Nephron (organoid): ENCODE measurements around the gene AGPS.

Experiments
- H3K27ac Mint-ChIP-seq, 3 experiments: 2 replicates each; pipeline ENCODE4 v1.8.0; 2020; ENCODE audit warnings: mixed read lengths in 3 of 3, mild to moderate bottlenecking in 2 of 3, moderate library complexity in 1 of 3
- H3K27me3 Mint-ChIP-seq: 2 replicates; pipeline ENCODE4 v1.8.0; 2021; ENCODE audit warnings: low read depth, mild to moderate bottlenecking, moderate library complexity, mixed read lengths
- H3K36me3 Mint-ChIP-seq: 2 replicates; pipeline ENCODE4 v1.8.0; 2020; ENCODE audit warnings: low read depth, mixed read lengths
- H3K4me1 Mint-ChIP-seq: 2 replicates; pipeline ENCODE4 v1.8.0; 2020; ENCODE audit warnings: mixed read lengths
- H3K4me3 Mint-ChIP-seq, 3 experiments: 2 replicates each; pipeline ENCODE4 v1.8.0; 2020; ENCODE audit warnings: mild to moderate bottlenecking in 3 of 3, mixed read lengths in 3 of 3, moderate library complexity in 2 of 3
- H3K9me3 Mint-ChIP-seq: 2 replicates; pipeline ENCODE4 v1.8.0; 2020; ENCODE audit warnings: mixed read lengths
- TF ChIP-seq, protein P1 (sequence below), 3 experiments: fragments of 200-600 bp; sonication (generic); IDR thresholded peaks; one replicate each; pipeline ENCODE4 v1.5.0; 2021; ENCODE audit warnings: antibody characterized with exemption in 3 of 3; ENCODE audit not compliant: unreplicated experiment in 3 of 3

AGPS gene

DNA sequence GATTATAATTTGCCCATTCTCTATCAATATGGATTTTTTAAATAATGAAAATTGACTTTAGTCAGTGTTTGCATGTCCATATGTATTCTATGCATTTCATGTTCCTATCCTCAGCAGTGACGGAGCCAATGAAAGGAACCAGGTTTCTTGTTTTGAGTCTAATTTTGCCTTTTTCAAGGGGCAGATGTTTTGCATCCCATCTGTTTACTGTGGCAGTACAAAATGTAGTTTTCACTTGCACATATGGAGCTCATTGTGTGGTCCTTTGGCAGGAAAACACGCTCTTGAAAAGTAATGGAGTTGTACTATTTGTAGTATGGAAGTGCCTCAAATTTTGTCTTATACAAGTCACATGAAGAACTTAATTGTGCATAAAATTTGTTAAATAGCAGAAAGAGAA lies 127.8 kb downstream of the AGPS start:
- Mint-ChIP-seq H3K9me3 (no peaks in the 10 kb centered on the region), H3K27me3 (no peaks in the 10 kb centered on the region), H3K4me3 (no peak overlapping the region), H3K27ac (peak overlapping the region; percentile 56 to 92 (median 86)), H3K4me1 (peaks cover 16% of the 10 kb centered on the region), H3K36me3 (peaks cover 33% of the 10 kb centered on the region)
- TF ChIP-seq, protein P1, sequence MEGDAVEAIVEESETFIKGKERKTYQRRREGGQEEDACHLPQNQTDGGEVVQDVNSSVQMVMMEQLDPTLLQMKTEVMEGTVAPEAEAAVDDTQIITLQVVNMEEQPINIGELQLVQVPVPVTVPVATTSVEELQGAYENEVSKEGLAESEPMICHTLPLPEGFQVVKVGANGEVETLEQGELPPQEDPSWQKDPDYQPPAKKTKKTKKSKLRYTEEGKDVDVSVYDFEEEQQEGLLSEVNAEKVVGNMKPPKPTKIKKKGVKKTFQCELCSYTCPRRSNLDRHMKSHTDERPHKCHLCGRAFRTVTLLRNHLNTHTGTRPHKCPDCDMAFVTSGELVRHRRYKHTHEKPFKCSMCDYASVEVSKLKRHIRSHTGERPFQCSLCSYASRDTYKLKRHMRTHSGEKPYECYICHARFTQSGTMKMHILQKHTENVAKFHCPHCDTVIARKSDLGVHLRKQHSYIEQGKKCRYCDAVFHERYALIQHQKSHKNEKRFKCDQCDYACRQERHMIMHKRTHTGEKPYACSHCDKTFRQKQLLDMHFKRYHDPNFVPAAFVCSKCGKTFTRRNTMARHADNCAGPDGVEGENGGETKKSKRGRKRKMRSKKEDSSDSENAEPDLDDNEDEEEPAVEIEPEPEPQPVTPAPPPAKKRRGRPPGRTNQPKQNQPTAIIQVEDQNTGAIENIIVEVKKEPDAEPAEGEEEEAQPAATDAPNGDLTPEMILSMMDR (IDR thresholded peaks at IDR 0.05; ENCODE audit: unreplicated experiment in 3 of 3), result no peak

DNA sequence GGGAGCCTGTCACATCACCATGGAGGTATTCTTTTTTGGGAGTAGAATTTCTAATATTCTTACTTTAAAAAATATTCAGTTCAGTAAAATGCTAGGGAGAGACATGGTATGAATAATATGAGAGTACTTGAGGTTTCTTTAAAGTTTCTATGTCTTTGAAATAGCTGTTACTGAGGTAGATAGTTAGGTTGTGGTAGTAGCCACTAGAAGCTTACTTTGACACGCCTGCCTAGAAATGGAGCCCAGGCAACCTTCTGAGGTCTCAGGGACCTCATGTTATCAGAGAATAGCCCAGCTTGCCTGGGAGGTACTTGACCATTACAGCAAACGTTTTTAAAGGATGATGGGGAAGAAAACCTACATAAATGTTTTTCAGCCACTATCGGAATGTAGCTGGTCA lies 131.2 kb downstream of the AGPS start:
- TF ChIP-seq, protein P1 (IDR thresholded peaks at IDR 0.05; ENCODE audit: unreplicated experiment in 3 of 3), result no peak

DNA sequence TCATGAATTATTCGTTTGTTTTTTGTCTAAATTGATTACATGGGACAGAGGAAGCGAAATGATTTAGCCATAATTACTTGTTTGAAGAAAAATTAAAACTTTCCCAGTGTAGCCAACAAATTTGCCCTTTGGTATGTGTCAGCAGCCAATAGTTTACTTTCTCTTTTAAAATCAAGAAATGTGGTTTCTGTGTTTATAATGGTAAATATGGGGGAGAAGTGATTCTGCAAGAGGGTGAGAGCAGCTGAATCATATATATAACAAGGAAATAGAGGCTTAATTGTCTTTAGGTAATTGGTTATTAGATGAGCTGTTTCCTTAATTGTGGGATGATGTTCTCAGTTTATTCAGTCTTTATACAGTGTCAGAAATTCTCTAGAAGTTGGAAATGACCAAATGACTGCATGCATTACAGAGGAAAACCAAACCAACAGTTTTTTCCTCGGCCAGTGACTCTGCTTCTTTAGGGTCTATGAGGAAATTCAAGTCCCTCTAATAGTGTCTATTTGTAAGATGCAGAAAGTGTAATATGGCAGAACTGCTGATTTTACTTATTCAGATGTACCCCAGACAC lies 132.9 kb downstream of the AGPS start:
- Mint-ChIP-seq H3K36me3 (peaks cover 20% of the 10 kb centered on the region), H3K27me3 (no peaks in the 10 kb centered on the region), H3K4me1 (peaks cover 6% of the 10 kb centered on the region), H3K4me3 (no peak overlapping the region), H3K9me3 (no peaks in the 10 kb centered on the region), H3K27ac (peak overlapping the region in 2 of 3 experiments; percentile 40 to 56)
- TF ChIP-seq, protein P1 (IDR thresholded peaks at IDR 0.05; ENCODE audit: unreplicated experiment in 3 of 3), result no peak

More for the DNA sequence above, 131.2 kb downstream of the AGPS start:
- Mint-ChIP-seq H3K9me3 (no peaks in the 10 kb centered on the region), H3K27me3 (no peaks in the 10 kb centered on the region), H3K4me3 (no peak overlapping the region), H3K36me3 (peaks cover 30% of the 10 kb centered on the region), H3K27ac (no peak overlapping the region), H3K4me1 (peaks cover 16% of the 10 kb centered on the region)

DNA sequence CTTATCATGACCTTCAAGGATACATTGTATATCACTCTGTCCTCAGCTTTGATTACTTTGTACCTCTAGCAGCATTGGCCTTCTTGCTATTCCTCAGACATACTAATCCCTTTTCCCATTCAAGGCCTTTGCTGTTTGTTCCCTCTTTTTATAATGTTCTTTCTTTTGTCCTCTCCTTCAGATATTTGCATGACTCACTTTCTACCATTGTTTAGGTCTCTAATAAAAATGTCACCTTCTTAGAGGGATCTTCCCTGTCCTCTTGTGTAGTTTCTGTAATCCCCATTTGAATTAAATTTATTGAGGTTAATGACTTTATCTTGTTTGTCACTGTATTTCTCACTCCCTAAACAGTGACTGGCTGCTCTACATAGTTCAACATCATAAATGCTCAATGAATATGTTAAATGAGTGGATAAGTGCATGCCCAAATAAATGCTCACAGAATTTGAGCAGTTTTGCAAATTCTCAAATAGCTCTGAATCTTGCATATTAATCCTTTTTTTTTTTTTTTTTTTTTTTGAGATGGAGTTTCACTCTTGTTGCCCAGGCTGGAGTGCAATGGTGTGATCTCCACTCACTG lies 135.9 kb downstream of the AGPS start:
- Mint-ChIP-seq H3K27ac (peak overlapping the region in 2 of 3 experiments; percentile 47 to 54), H3K4me3 (no peak overlapping the region), H3K27me3 (no peaks in the 10 kb centered on the region), H3K4me1 (peaks cover 16% of the 10 kb centered on the region), H3K36me3 (peaks cover 15% of the 10 kb centered on the region), H3K9me3 (no peaks in the 10 kb centered on the region)
- TF ChIP-seq, protein P1 (IDR thresholded peaks at IDR 0.05; ENCODE audit: unreplicated experiment in 3 of 3), result no peak

DNA sequence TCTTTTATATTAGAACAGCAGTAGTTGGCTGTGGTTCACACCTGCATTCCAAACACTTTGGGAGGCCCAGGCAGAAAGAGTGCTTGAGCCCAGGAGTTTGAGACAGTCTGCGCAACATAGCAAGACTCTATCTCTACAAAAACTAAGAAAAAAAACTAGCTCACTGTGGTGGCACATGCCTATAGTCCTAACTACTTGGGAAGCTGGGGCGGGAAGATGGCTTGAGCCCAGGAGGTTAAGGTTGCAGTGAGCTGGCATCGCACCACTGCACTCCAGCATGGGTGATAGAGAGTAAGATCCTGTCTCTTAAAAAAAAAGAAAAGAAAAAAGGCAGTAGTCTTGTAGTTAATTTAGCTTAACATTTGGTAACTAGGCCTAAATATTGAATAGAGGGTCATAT lies 136.6 kb downstream of the AGPS start:
- H3K9me3 Mint-ChIP-seq, result no peaks in the 10 kb centered on the region
- no peak overlapping the region for H3K4me3 Mint-ChIP-seq
- H3K4me1 Mint-ChIP-seq, result peaks cover 16% of the 10 kb centered on the region
- peak overlapping the region; percentile 46 to 84 (median 56) for H3K27ac Mint-ChIP-seq
- TF ChIP-seq, protein P1 (IDR thresholded peaks at IDR 0.05; ENCODE audit: unreplicated experiment in 3 of 3), result no peak
- no peaks in the 10 kb centered on the region for H3K27me3 Mint-ChIP-seq
- peaks cover 15% of the 10 kb centered on the region for H3K36me3 Mint-ChIP-seq

DNA sequence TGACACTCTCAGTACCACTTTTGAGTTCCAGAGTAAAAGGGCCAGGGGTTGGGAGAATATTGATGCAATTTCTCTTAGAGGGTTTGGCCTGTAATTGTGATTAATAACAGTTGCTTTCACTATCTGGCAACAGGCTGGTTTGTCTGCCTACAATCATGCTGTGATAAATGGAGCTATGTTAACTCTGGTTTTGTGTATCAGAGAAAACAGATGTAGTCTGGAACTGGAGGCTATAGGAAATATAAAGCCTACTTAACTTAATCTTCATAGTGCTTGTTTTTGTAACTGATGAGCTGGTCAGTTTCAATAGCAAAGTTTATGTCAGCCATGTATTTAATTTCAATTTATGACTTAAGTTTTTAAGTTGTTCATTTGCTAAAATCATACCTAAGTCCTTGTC lies 138.0 kb downstream of the AGPS start:
- no peaks in the 10 kb centered on the region for H3K27me3 Mint-ChIP-seq
- H3K4me3 Mint-ChIP-seq, result no peak overlapping the region
- H3K4me1 Mint-ChIP-seq, result peaks cover 24% of the 10 kb centered on the region
- H3K27ac Mint-ChIP-seq, result peak overlapping the region; percentile 69 to 89 (median 84)
- TF ChIP-seq, protein P1 (IDR thresholded peaks at IDR 0.05; ENCODE audit: unreplicated experiment in 3 of 3), result no peak
- peaks cover 18% of the 10 kb centered on the region for H3K36me3 Mint-ChIP-seq
- H3K9me3 Mint-ChIP-seq, result no peaks in the 10 kb centered on the region
